Brain microvascular endothelial cell (primary cell): ENCODE measurements around the gene RCC1.
"Not testable (repeated sequence)": the region's sequence is repeated elsewhere in the genome, so short reads cannot be mapped to it uniquely, and the experiment has no call there.

Experiments used
- DNase-seq: peaks from one replicate; pipeline ENCODE4 v3.0.0-alpha.2; 2020
- H3K27ac ChIP-seq: fragments of 250-450 bp; sonication (Bioruptor Pico); 2 replicates; pipeline ENCODE4 v1.5.1; 2020; ENCODE audit warnings: mild to moderate bottlenecking, moderate library complexity
- H3K27me3 ChIP-seq: fragments of 250-450 bp; sonication (Bioruptor Pico); replicated peaks from 2 replicates; pipeline ENCODE4 v1.5.1; 2020; ENCODE audit warnings: mild to moderate bottlenecking
- H3K36me3 ChIP-seq: fragments of 250-450 bp; sonication (Bioruptor Pico); replicated peaks from 2 replicates; pipeline ENCODE4 v1.5.1; 2020; ENCODE audit warnings: mild to moderate bottlenecking
- H3K4me3 ChIP-seq: 2 replicates; pipeline ENCODE4 v1.5.1; 2011; ENCODE audit warnings: low read depth, mild to moderate bottlenecking, control low read depth, low read length, moderate library complexity
- CTCF ChIP-seq: IDR thresholded peaks from 2 replicates; pipeline ENCODE4 v1.5.1; 2011; ENCODE audit warnings: low read depth, mild to moderate bottlenecking, moderate library complexity, low read length, control low read depth, inconsistent platforms; ENCODE audit errors: missing control alignments
- in situ Hi-C: cut with HindIII; loops from 2 replicates; pipeline ENCODE4 v1.10.0; 2017; ENCODE audit warnings: low sequenced_read_pairs, low pct_ligation_motif_present

Gene RCC1

GRCh38 chr1:28579401-28579800 is 73.6 kb downstream of the RCC1 start:
- Histone ChIP-seq H3K4me3 (peak overlapping the region; percentile 96), H3K27ac (no peak overlapping the region)
- in situ Hi-C loops = no loop called here

GRCh38 chr1:28580722-28581530 is 75.1 kb downstream of the RCC1 start:
- Histone ChIP-seq H3K27ac (peak overlapping the region; percentile 68), H3K4me3 (peak overlapping the region; percentile 96), H3K27me3 (no peaks in the 10 kb centered on the region), H3K36me3 (peaks cover 46% of the 10 kb centered on the region)
- peak; percentile 19 for TF ChIP-seq CTCF
- in situ Hi-C loops = no loop called here
- DNase-seq = no peak

More at GRCh38 chr1:28579401-28579800, 73.6 kb downstream of the RCC1 start:
- TF ChIP-seq CTCF = no peak
- no peak for DNase-seq
- Histone ChIP-seq H3K36me3 (peaks cover 46% of the 10 kb centered on the region), H3K27me3 (no peaks in the 10 kb centered on the region)

- peaks cover 43% of the 10 kb centered on the region for H3K36me3 ChIP-seq
- H3K4me3 ChIP-seq = peak overlapping the region; percentile 96
- DNase-seq = peak; percentile 96
- no peak for TF ChIP-seq CTCF
- in situ Hi-C loops = no loop called here
- H3K27me3 ChIP-seq = no peaks in the 10 kb centered on the region
- peak overlapping the region; percentile 68 for H3K27ac ChIP-seq
These were observed 75.8 kb downstream of the RCC1 start for GRCh38 chr1:28581531-28582247.

- no peaks in the 10 kb centered on the region for H3K27me3 ChIP-seq
- no peak for TF ChIP-seq CTCF
- in situ Hi-C loops = no loop called here
- H3K27ac ChIP-seq = peak overlapping the region; percentile 68
- H3K4me3 ChIP-seq = peak overlapping the region; percentile 96
- DNase-seq = peak; percentile 18
- H3K36me3 ChIP-seq = peaks cover 38% of the 10 kb centered on the region
These were observed 76.4 kb downstream of the RCC1 start for GRCh38 chr1:28582248-28582615.

DNA sequence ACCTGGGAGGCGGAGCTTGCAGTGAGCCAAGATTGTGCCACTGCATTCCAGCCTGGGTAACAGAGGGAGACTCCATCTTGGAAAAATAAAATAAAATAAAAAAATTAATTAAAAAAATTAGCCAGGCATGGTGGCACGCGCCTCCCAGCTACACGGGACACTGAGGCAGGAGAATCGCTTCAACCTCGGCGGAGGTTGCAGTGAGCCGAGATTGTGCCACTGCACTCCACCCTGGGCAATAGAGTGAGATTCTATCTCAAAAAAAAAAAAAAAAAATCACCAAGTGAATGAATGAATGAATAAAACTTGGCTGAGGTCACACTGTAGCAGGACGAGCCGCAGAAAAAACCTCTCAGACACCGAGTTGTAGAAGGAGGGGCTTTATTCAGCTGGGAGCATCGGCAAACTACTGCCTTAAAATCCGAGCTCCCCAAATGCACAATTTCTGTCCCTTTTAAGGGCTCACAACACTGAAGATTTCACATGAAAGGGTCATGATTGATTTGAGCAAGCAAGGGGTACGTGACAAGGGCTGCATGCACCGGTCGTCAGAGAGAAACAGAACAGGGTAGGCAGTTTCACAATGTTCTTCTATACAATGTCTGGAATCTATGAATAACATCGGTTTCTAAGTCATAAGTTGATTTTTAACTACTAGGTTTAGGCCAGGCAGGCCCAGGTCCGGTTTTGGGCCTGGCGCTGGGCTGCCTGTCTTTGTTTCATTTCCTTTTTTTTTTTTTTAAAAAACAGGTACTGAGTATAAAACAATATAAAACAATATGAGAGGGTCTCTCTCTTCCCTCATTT is 80.9 kb downstream of the RCC1 start:
- H3K4me3 ChIP-seq, H3K27ac ChIP-seq, H3K36me3 ChIP-seq, H3K27me3 ChIP-seq, DNase-seq, in situ Hi-C loops: not testable (repeated sequence)
